Esophagus muscularis mucosa (tissue), 4 donors: ENCODE data around the gene SLBP.

Experiments
- CTCF ChIP-seq, 3 experiments: fragments of 200-600 bp in 2 of 3; fragments of 450-650 bp in 1 of 3; sonication (generic) in 2 of 3; IDR thresholded peaks; one replicate each; pipeline ENCODE4 v1.5.1; 2017 to 2019; ENCODE audit warnings: antibody characterized with exemption in 3 of 3, mild to moderate bottlenecking in 2 of 3, moderate library complexity in 1 of 3
- EP300 ChIP-seq: sonication (generic); formaldehyde crosslinking; IDR thresholded peaks from one replicate; pipeline ENCODE4 v1.6.1; 2017; ENCODE audit warnings: antibody characterized with exemption
- POLR2A ChIP-seq: fragments of 450-650 bp; IDR thresholded peaks from one replicate; pipeline ENCODE4 v1.6.1; 2017; ENCODE audit warnings: antibody characterized with exemption, moderate library complexity, mild to moderate bottlenecking, low read depth
- POLR2AphosphoS5 ChIP-seq, 2 donors: sonication (generic); formaldehyde crosslinking; IDR thresholded peaks; one replicate each; pipeline ENCODE4 v1.6.1; 2017; ENCODE audit warnings: antibody characterized with exemption in 2 of 2

- no peak for TF ChIP-seq POLR2AphosphoS5 (IDR thresholded peaks at IDR 0.05)
- no peak for TF ChIP-seq CTCF (IDR thresholded peaks at IDR 0.05)
- no peak for TF ChIP-seq EP300
- TF ChIP-seq POLR2A, result no peak
Measured at GRCh38 chr4:1745697-1746096, 33.6 kb upstream of the SLBP start.
